SU-DHL-6 (cell line): Measurements from ENCODE around the gene MEAK7.

Source experiments
- CTCF ChIP-seq: fragments of 200-600 bp; sonication (generic); IDR thresholded peaks from one replicate; pipeline ENCODE4 v1.5.1; 2017; ENCODE audit warnings: antibody characterized with exemption, mild to moderate bottlenecking, low read length, moderate library complexity; ENCODE audit not compliant: insufficient read depth, poor library complexity, severe bottlenecking
- EZH2phosphoT487 ChIP-seq: fragments of 200-600 bp; sonication (generic), shearing (Covaris generic); conservative IDR thresholded peaks from 2 replicates; pipeline ENCODE4 v1.6.1; 2018; ENCODE audit warnings: mild to moderate bottlenecking, antibody characterized with exemption, low read length, moderate library complexity, mixed read lengths

- no peak for TF ChIP-seq CTCF
- TF ChIP-seq EZH2phosphoT487: no peak
Measured at GRCh38 chr16:84487358-84487757, 17.1 kb downstream of the MEAK7 start.
